Retinal pigment epithelial cell (primary cell): ENCODE data around the gene PCDHGA6.
"Not testable (repeated sequence)": the region's sequence is repeated elsewhere in the genome, so short reads cannot be mapped to it uniquely, and the experiment has no call there.

Experiments
- DNase-seq: peaks from one replicate; pipeline ENCODE4 v3.0.0-alpha.2; 2010; ENCODE audit warnings: low read depth
- H3K4me3 ChIP-seq: 2 replicates; pipeline ENCODE4 v1.5.1; 2011; ENCODE audit warnings: mild to moderate bottlenecking, low read length, control low read depth, moderate library complexity
- CTCF ChIP-seq: conservative IDR thresholded peaks from 2 replicates; pipeline ENCODE4 v1.5.1; 2011; ENCODE audit warnings: low read depth, low read length, control low read depth, inconsistent platforms

PCDHGA6 gene

GRCh38 chr5:141382469-141383294 is 9.0 kb downstream of the PCDHGA6 start, which contains the start of gene PCDHGA7:
PCDHGA7 (plus strand) TSS chr5:141382742; CDS start chr5:141382900, 158 bp downstream.
- H3K4me3 ChIP-seq = peak within 1 kb of the TSS; percentile 42
- peak; percentile 37 for TF ChIP-seq CTCF
- DNase-seq = no peak

- H3K4me3 ChIP-seq = peak overlapping the region; percentile 6
- no peak for DNase-seq
- TF ChIP-seq CTCF = no peak
These were observed 9.7 kb downstream of the PCDHGA6 start for GRCh38 chr5:141383345-141383744.

- no peak for DNase-seq
- TF ChIP-seq CTCF = no peak
- H3K4me3 ChIP-seq = no peak overlapping the region
These were observed 11.0 kb downstream of the PCDHGA6 start for GRCh38 chr5:141384471-141385267.

- DNase-seq = not testable (repeated sequence)
- H3K4me3 ChIP-seq = peak within 1 kb of the TSS; percentile 35
- peak; percentile 57 for TF ChIP-seq CTCF
These were observed 14.0 kb downstream of the PCDHGA6 start, which contains the start of gene PCDHGB4 for GRCh38 chr5:141387557-141388311. PCDHGB4 (plus strand) TSS chr5:141387698; CDS start chr5:141387885, 187 bp downstream.

GRCh38 chr5:141388661-141389060 is 15.0 kb downstream of the PCDHGA6 start:
- DNase-seq = no peak
- no peak for TF ChIP-seq CTCF
- H3K4me3 ChIP-seq = no peak overlapping the region

- no peak overlapping the region for H3K4me3 ChIP-seq
- TF ChIP-seq CTCF = no peak
- DNase-seq = no peak
These were observed 15.7 kb downstream of the PCDHGA6 start for GRCh38 chr5:141389153-141390042.
